HCT116 (cell line): ENCODE results near the gene ZC3H12D. TPM values are rescaled to one million over a fixed set of nuclear protein-coding genes. Genes with fewer than 3 reads are reported as not detected.

Experiments used
- ATAC-seq: fragments of 200-7000 bp; cut with Tn5 transposase; 2 replicates; pipeline ENCODE4 v1.9.1; 2020; ENCODE audit warnings: mild to moderate bottlenecking, moderate library complexity
- BruUV-seq: library from RNA; stranded (reverse); fragments of 400-500 nt; replicated peaks from 2 replicates; lab custom pipeline; 2021; lab: Mats Ljungman, UMichigan
- CTCF ChIA-PET: fragments of 300-600 bp; sonication (Branson Sonifier 250); formaldehyde crosslinking; loops from one replicate; lab custom pipeline; 2021; ENCODE audit warnings: antibody characterized with exemption; lab: Charles Lee
- POLR2A ChIA-PET: fragments of 300-600, 350-600 bp; sonication (Branson Sonifier 250); formaldehyde crosslinking; loops from one replicate; lab custom pipeline; 2021; ENCODE audit warnings: antibody characterized with exemption; lab: Charles Lee
- RAD21 ChIA-PET, 2 experiments: fragments of 300-600 bp; sonication (Branson Sonifier 250); formaldehyde crosslinking; loops; one replicate each; lab custom pipeline; 2023; ENCODE audit warnings: low total read pairs in 2 of 2; ENCODE audit not compliant: uncharacterized antibody in 2 of 2, unreplicated experiment in 2 of 2, low non-redundant PET in 1 of 2; lab: Charles Lee
- DNase-seq: peaks from one replicate; pipeline ENCODE4 v3.0.0-alpha.2; 2010; ENCODE audit warnings: low read depth, low spot score
- H2AFZ ChIP-seq: fragments of 200-600 bp; shearing (Covaris generic), sonication (generic); 2 replicates; pipeline ENCODE4 v1.6.1; 2017; ENCODE audit warnings: low read depth, mixed run types, mixed read lengths, antibody characterized with exemption, low read length; ENCODE audit not compliant: poor library complexity, severe bottlenecking
- H3K27ac ChIP-seq: 2 replicates; pipeline ENCODE4 v1.5.1; 2012; ENCODE audit warnings: low read depth, low read length
- H3K27me3 ChIP-seq: fragments of 200-600 bp; sonication (generic); 2 replicates; pipeline ENCODE4 v1.6.1; 2016; ENCODE audit warnings: mixed run types, low read length, mixed read lengths; ENCODE audit not compliant: insufficient read depth
- H3K36me3 ChIP-seq, 2 experiments: fragments of 200-500 bp in 1 of 2; fragments of 200-600 bp in 1 of 2; sonication (Bioruptor generic) in 1 of 2; sonication (generic) in 1 of 2; 2 replicates each; pipeline versions ENCODE4 v1.5.1 to v1.6.1; 2014 to 2016; ENCODE audit warnings: low read length in 2 of 2, inconsistent platforms in 1 of 2, mixed read lengths in 1 of 2, mixed run types in 1 of 2; ENCODE audit not compliant: insufficient read depth in 2 of 2, control insufficient read depth in 1 of 2
- H3K4me1 ChIP-seq, 2 experiments: fragments of 200-600 bp in 1 of 2; sonication (generic) in 1 of 2; 2 replicates each; pipeline versions ENCODE4 v1.5.1 to v1.6.1; 2012 to 2017; ENCODE audit warnings: low read length in 2 of 2, inconsistent platforms in 1 of 2, mild to moderate bottlenecking in 1 of 2, mixed read lengths in 1 of 2, mixed run types in 1 of 2, moderate library complexity in 1 of 2; ENCODE audit not compliant: insufficient read depth in 2 of 2, control insufficient read depth in 1 of 2
- H3K4me2 ChIP-seq: fragments of 200-600 bp; sonication (generic); 2 replicates; pipeline ENCODE4 v1.6.1; 2017; ENCODE audit warnings: mixed run types, low read length, mixed read lengths
- H3K4me3 ChIP-seq, 2 experiments: fragments of 200-600 bp in 1 of 2; sonication (generic) in 1 of 2; replicated peaks in 1 of 2; 2 replicates each; pipeline ENCODE4 v1.5.1; 2011 to 2016; ENCODE audit warnings: low read length in 2 of 2, control low read depth in 1 of 2, low read depth in 1 of 2, mild to moderate bottlenecking in 1 of 2, mixed read lengths in 1 of 2, mixed run types in 1 of 2
- H3K79me2 ChIP-seq: fragments of 200-600 bp; sonication (generic); 2 replicates; pipeline ENCODE4 v1.6.1; 2017; ENCODE audit warnings: mild to moderate bottlenecking, mixed run types, low read length, moderate library complexity, mixed read lengths; ENCODE audit not compliant: insufficient read depth
- H3K9ac ChIP-seq: fragments of 200-600 bp; sonication (generic); 2 replicates; pipeline ENCODE4 v1.6.1; 2016; ENCODE audit warnings: low read length, mixed read lengths
- H3K9me2 ChIP-seq: fragments of 200-600 bp; sonication (generic), shearing (Covaris generic); 2 replicates; pipeline ENCODE4 v1.6.1; 2017; ENCODE audit warnings: mixed run types, mild to moderate bottlenecking, moderate library complexity; ENCODE audit not compliant: insufficient read depth
- H3K9me3 ChIP-seq, 2 experiments: fragments of 200-500 bp in 1 of 2; fragments of 200-600 bp in 1 of 2; sonication (Bioruptor generic) in 1 of 2; sonication (generic) in 1 of 2; 2 replicates each; pipeline ENCODE4 v1.6.1; 2014 to 2017; ENCODE audit warnings: low read length in 2 of 2, mixed read lengths in 2 of 2, inconsistent platforms in 1 of 2, low read depth in 1 of 2, mild to moderate bottlenecking in 1 of 2, mixed run types in 1 of 2, moderate library complexity in 1 of 2; ENCODE audit not compliant: control insufficient read depth in 1 of 2, insufficient read depth in 1 of 2
- H4K20me1 ChIP-seq: fragments of 200-600 bp; sonication (generic), shearing (Covaris generic); 2 replicates; pipeline ENCODE4 v1.6.1; 2017; ENCODE audit warnings: mixed run types, mild to moderate bottlenecking, moderate library complexity; ENCODE audit not compliant: insufficient read depth
- ATF3 ChIP-seq: IDR thresholded peaks from 2 replicates; pipeline ENCODE4 v1.6.1; 2012
- CEBPB ChIP-seq: IDR thresholded peaks from 2 replicates; pipeline ENCODE4 v1.6.1; 2012; ENCODE audit warnings: low read depth
- CTCF ChIP-seq, 3 experiments: fragments of 200-600 bp in 1 of 3; sonication (generic) in 1 of 3; IDR thresholded peaks in 2 of 3; conservative IDR thresholded peaks in 1 of 3; 2 replicates each; pipeline ENCODE4 v1.5.1; 2012 to 2017; ENCODE audit warnings: low read depth in 2 of 3, low read length in 2 of 3, antibody characterized with exemption in 1 of 3, borderline replicate concordance in 1 of 3, control low read depth in 1 of 3, mild to moderate bottlenecking in 1 of 3, mixed read lengths in 1 of 3, mixed run types in 1 of 3, moderate library complexity in 1 of 3; ENCODE audit not compliant: insufficient read depth in 1 of 3
- EGR1 ChIP-seq: IDR thresholded peaks from 2 replicates; pipeline ENCODE4 v1.6.1; 2012; ENCODE audit warnings: low read depth
- ELF1 ChIP-seq: IDR thresholded peaks from 2 replicates; pipeline ENCODE4 v1.6.1; 2012; ENCODE audit warnings: low read depth, borderline replicate concordance
- EZH2 ChIP-seq: fragments of 200-600 bp; sonication (generic); IDR thresholded peaks from 2 replicates; pipeline ENCODE4 v1.6.1; 2017; ENCODE audit warnings: antibody characterized with exemption, mixed run types
- EZH2phosphoT487 ChIP-seq: fragments of 200-600 bp; IDR thresholded peaks from 2 replicates; pipeline ENCODE4 v1.6.1; 2018; ENCODE audit warnings: antibody characterized with exemption, borderline replicate concordance
- FOSL1 ChIP-seq: IDR thresholded peaks from 2 replicates; pipeline ENCODE4 v1.6.1; 2012; ENCODE audit warnings: low read depth
- MAX ChIP-seq: IDR thresholded peaks from 2 replicates; pipeline ENCODE4 v1.6.1; 2012
- POLR2A ChIP-seq: IDR thresholded peaks from 2 replicates; pipeline ENCODE4 v1.7.0; 2011; ENCODE audit warnings: borderline replicate concordance; ENCODE audit not compliant: insufficient read depth, insufficient read length; ENCODE audit errors: extremely low read depth
- POLR2AphosphoS5 ChIP-seq: IDR thresholded peaks from 2 replicates; pipeline ENCODE4 v1.6.1; 2011; ENCODE audit warnings: mild to moderate bottlenecking, low read depth, low read length, moderate library complexity
- RAD21 ChIP-seq: IDR thresholded peaks from 2 replicates; pipeline ENCODE4 v1.6.1; 2012; ENCODE audit warnings: low read depth, mild to moderate bottlenecking
- REST ChIP-seq: IDR thresholded peaks from 2 replicates; pipeline ENCODE4 v1.6.1; 2012; ENCODE audit warnings: low read depth
- SIN3A ChIP-seq: IDR thresholded peaks from 2 replicates; pipeline ENCODE4 v1.6.1; 2012; ENCODE audit warnings: low read depth
- SP1 ChIP-seq: IDR thresholded peaks from 2 replicates; pipeline ENCODE4 v1.6.1; 2012; ENCODE audit warnings: low read depth
- TCF7L2 ChIP-seq: IDR thresholded peaks from 2 replicates; pipeline ENCODE4 v1.7.0; 2011; ENCODE audit warnings: borderline replicate concordance, inconsistent platforms; ENCODE audit not compliant: insufficient read depth, insufficient read length; ENCODE audit errors: extremely low read depth
- YY1 ChIP-seq: IDR thresholded peaks from 2 replicates; pipeline ENCODE4 v1.6.1; 2011; ENCODE audit warnings: low read length, low read depth, moderate library complexity, mild to moderate bottlenecking; ENCODE audit not compliant: insufficient replicate concordance; ENCODE audit errors: extremely low read depth
- ZBTB33 ChIP-seq: IDR thresholded peaks from 2 replicates; pipeline ENCODE4 v1.6.1; 2011; ENCODE audit warnings: mild to moderate bottlenecking, low read length, moderate library complexity; ENCODE audit not compliant: insufficient replicate concordance; ENCODE audit errors: extremely low read depth
- intact Hi-C: fragments of 100-400 bp; cut with micrococcal nuclease; formaldehyde crosslinking; loops from 2 replicates; pipeline ENCODE4 v1.10.0; 2022
- total RNA-seq: library from RNA; stranded (reverse); gene quantifications from one replicate; pipeline ENCODE4 v1.2.1, GENCODE V29; 2021; ENCODE audit not compliant: unreplicated experiment

The ZC3H12D gene
- total RNA-seq, 1 experiment from 2014 or later: 0.30 TPM

- no peaks in the 10 kb centered on the region for H3K9me3 ChIP-seq
- H3K27me3 ChIP-seq: no peaks in the 10 kb centered on the region
- no peak overlapping the region for H3K4me3 ChIP-seq
- no peaks in the 10 kb centered on the region for H3K9me2 ChIP-seq
- POLR2A ChIA-PET: no interaction called here
- H3K27ac ChIP-seq: no peak overlapping the region
- intact Hi-C loops: no loop called here
- RAD21 ChIA-PET: no interaction called here
- H3K9ac ChIP-seq: no peak overlapping the region
- ATAC-seq (no peak), DNase-seq (no peak)
- TF ChIP-seq YY1: no peak
- TF ChIP-seq REST: no peak
- TF ChIP-seq TCF7L2: no peak
- no peak for TF ChIP-seq RAD21
- no peak for TF ChIP-seq EGR1
- no peak for TF ChIP-seq SP1
- no peak for TF ChIP-seq EZH2
- no peak for TF ChIP-seq CTCF (IDR thresholded peaks at IDR 0.05 in 2 of 3, conservative IDR thresholded peaks at IDR 0.05 in 1 of 3; ENCODE audit: borderline replicate concordance in 1 of 3, insufficient read depth in 1 of 3, low read depth in 2 of 3, low read length in 2 of 3)
- TF ChIP-seq CEBPB: no peak
- TF ChIP-seq FOSL1: no peak
- no peak for TF ChIP-seq POLR2AphosphoS5
- TF ChIP-seq EZH2phosphoT487: no peak
- TF ChIP-seq POLR2A: no peak
- TF ChIP-seq ATF3: no peak
- no peak for TF ChIP-seq SIN3A
- no peak for TF ChIP-seq ELF1
- TF ChIP-seq MAX: no peak
- TF ChIP-seq ZBTB33: no peak
- H3K4me2 ChIP-seq: no peak overlapping the region
- no TSS peak for BruUV-seq
- CTCF ChIA-PET: no interaction called here
- no peaks in the 10 kb centered on the region for H4K20me1 ChIP-seq
- no peaks in the 10 kb centered on the region for H3K79me2 ChIP-seq
- H3K4me1 ChIP-seq: no peaks in the 10 kb centered on the region
- H3K36me3 ChIP-seq: peaks cover 19 to 50% of the 10 kb centered on the region in 2 experiments; a peak in 2 of 4 replicates
- no peak overlapping the region for H2AFZ ChIP-seq
These were observed 44.8 kb upstream of the ZC3H12D start for GRCh38 chr6:149529650-149530049.
